Measurements from ENCODE around the gene POTEJ.
"Not testable (repeated sequence)": the region's sequence is repeated elsewhere in the genome, so short reads cannot be mapped to it uniquely, and the experiment has no call there.

POTEJ gene

DNA sequence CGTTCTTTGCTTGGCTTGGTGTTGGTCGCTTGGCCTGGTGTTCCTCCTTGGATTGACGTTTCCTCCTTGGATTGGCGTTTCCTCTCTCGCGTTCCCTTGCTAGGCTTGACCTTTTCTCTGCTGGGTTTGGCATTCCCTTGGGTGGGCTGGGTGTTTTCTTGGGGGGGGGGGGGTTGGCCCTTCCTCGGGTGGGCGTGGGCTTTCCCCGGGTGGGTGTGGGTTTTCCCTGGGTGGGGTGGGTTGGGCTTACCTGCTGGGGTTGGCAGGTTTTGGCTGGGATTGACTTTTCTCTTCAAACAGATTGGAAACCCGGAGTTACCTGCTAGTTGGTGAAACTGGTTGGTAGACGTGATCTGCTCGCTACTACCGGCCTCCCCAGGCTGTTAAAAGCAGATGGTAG is at the start of gene POTEJ:
Gene POTEJ, plus strand, starts transcription at position 301 of the 400 bp plus-strand sequence. Its CDS starts 93 bp downstream, at position 394.
- DNase-seq = not testable (repeated sequence)

GRCh38 chr2:130566165-130566564 is 45.1 kb upstream of the POTEJ start:
- DNase-seq = not testable (repeated sequence)

DNA sequence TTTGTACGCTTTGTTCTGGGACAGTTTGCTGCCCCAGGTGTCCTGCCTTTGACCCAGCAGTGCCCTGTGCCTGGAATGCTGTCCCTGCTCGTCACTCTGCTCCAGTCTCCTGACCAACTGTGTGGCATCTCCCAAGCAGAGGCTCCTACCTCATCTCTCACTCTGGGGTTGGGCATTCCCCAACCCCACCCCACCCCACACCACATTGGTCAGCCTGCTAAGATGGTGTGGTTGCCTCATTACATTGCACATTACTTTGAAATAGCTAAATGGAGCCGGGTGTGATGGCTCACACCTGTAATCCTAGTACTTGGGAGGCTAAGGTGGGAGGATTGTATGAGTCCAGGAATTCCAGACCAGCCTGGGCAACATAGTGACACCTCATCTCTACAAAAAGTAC is 39.3 kb upstream of the POTEJ start:
- DNase-seq = not testable (repeated sequence)

DNA sequence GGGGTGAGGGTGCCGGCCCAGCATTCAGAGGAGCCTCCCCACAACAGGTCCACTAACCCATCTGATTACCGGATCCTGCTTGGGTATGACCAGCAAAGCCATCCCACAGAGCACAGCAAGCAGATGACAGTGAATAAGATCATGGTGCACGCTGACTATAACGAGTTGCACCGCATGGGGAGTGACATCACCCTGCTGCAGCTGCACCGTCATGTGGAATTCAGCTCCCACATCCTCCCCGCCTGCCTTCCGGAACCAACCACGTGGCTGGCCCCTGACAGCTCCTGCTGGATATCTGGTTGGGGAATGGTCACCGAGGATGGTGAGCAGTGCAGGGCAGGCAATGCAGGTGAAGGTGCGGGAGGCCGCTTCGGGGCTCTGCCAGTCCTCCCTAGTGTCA is 37.0 kb upstream of the POTEJ start:
- not testable (repeated sequence) for DNase-seq

DNA sequence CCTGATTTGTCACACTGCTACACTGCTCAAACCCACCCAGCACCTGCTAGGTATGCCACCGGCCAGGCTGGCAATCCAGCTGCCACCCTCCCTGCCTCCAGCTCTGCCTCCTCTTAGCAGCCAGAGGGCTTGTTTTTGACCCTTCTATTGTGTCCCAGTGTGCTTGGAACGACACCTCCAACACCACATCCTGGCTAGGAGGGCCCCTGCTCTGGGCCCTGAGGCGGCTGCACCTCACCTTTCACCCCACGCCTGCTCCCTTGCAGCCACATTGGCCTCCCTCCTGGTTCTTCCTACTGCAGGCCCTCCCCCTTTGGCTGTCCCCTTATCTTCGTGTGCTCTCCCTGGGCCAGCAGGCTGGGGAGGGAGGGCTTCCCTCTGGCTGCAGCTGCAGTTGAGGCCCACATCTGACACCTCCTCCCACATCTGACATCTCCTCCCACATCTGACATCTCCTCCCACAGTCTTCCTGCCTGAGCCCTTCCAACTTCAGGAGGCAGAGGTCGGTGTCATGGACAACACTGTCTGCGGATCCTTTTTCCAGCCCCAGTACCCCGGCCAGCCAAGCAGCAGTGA is 34.9 kb upstream of the POTEJ start:
- DNase-seq = not testable (repeated sequence)

DNA sequence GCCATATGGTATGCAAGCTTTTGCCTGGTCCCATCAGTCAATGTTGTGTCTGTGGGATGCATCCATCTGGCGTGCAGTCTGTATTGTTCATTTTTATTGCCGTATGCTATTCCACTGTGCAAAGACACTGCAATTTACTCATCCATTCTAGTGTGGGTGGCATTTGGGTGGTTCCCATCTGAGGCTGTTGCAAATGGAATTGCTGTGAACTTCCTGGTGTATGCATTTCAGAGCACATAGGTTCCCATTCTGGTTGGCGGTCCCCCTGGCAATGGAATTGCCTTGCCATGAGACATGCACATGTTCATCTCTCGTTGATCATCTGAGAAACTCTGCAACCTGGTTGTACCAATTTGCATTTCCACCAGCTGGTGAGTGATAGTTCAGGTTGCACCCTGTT is 33.7 kb upstream of the POTEJ start:
- not testable (repeated sequence) for DNase-seq

GRCh38 chr2:130579121-130579520 is 32.1 kb upstream of the POTEJ start:
- DNase-seq = not testable (repeated sequence)

DNA sequence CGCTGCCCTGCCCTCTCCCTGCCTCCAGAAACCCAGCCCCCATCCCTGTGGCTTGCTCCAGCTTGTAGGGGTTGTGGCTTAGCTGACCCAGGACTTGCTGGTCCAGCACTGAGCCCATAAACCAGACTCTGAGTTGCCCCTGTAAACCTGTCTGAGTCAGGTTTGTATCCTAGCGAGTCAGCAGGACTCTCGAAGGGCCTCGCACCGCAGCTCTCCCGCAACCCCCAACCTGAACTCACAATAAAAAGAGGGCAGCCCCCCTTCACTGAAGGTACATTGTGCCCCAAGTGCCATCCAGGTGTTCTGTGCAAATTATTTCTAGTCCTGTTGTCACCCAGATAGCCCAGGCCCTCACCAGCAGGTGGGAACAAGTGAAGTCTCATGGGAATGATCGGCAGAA is 29.7 kb upstream of the POTEJ start:
- not testable (repeated sequence) for DNase-seq

- DNase-seq = not testable (repeated sequence)
Measured at GRCh38 chr2:130582970-130583369, 28.3 kb upstream of the POTEJ start.

DNA sequence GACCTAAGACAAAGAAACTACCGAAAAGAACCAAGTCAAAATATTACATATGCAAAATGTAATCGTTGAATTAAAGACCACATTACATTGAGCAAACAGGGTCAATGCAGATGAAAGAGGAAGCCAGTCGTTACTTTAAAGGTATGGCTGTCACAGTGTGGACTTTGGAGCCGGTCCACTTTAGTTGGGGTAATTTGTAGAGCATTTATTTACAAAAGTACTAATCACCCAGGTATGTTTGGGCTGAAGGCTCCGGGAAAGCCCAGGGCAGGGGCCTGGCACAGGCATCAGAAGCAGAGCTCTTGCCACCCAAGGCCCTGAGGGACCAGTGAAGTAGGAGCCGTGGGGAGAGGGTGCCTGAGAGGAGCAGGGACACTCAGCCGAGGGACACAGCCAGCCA is 27.7 kb upstream of the POTEJ start:
- DNase-seq = not testable (repeated sequence)

- not testable (repeated sequence) for DNase-seq
Measured at GRCh38 chr2:130584726-130585125, 26.5 kb upstream of the POTEJ start.

GRCh38 chr2:130588688-130589458 is 22.4 kb upstream of the POTEJ start:
- not testable (repeated sequence) for DNase-seq

DNA sequence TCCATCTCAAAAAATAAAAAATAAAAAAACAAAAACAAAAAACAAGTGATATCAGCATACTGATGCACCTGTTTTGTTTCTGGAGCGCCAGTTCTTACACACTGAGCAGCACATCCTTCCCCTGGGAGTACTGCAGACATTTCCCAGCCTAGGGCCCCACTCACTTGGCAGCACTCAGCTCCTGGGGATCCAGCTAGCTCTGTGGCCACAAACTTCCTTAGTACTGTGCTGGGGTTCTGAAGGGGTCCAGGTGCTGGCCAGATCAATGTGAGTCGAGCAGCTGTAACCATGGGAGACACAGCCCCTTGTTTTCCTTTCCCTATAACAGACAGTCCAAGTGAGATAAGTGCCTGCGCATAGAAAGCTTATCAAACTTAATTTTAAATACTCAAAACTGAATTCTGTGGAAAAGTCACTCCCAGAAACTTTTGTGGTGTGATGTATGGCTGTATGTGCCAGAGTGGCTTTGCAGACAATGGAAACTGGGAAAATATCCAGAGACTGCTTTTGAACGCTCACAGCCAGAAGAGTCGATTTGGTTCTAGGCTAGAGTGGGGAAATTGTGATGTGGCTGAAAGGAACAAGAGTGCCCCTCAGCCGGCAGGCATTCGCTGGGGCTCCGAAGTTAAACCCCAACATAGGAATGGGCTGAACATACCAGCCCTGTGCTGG is 20.9 kb upstream of the POTEJ start:
- DNase-seq = not testable (repeated sequence)

GRCh38 chr2:130590842-130591359 is 20.3 kb upstream of the POTEJ start:
- not testable (repeated sequence) for DNase-seq

GRCh38 chr2:130592791-130593414 is 18.3 kb upstream of the POTEJ start:
- not testable (repeated sequence) for DNase-seq

- DNase-seq = not testable (repeated sequence)
Measured at GRCh38 chr2:130594011-130594410, 17.2 kb upstream of the POTEJ start.

- DNase-seq = not testable (repeated sequence)
Measured at GRCh38 chr2:130596757-130597156, 14.5 kb upstream of the POTEJ start.

GRCh38 chr2:130597994-130598393 is 13.2 kb upstream of the POTEJ start:
- not testable (repeated sequence) for DNase-seq

GRCh38 chr2:130598463-130598862 is 12.8 kb upstream of the POTEJ start:
- DNase-seq = not testable (repeated sequence)

DNA sequence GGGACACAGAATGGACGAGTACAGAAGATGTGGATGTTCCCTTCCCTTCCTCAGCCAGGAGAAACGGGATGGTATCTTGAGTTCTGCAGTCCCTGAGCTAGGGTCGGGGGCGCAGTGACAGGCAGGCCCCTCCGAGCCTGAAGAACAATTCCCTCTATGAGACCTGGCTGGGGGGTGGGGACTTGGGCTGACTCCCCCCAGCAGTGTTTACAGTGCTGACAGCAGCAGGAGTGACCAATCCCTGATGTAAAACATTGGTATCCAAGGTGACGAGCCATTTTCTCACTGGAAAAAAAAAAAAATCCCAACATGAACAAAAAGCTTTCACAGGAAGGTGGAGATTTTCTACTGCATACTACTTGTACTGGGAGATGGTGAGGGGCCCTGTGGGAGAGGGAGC is 11.8 kb upstream of the POTEJ start, which contains the start of gene CFC1:
Gene CFC1, minus strand, starts transcription at position 183 of the 400 bp plus-strand sequence. CDS start 288 bp downstream, outside the sequence.
- not testable (repeated sequence) for DNase-seq

DNA sequence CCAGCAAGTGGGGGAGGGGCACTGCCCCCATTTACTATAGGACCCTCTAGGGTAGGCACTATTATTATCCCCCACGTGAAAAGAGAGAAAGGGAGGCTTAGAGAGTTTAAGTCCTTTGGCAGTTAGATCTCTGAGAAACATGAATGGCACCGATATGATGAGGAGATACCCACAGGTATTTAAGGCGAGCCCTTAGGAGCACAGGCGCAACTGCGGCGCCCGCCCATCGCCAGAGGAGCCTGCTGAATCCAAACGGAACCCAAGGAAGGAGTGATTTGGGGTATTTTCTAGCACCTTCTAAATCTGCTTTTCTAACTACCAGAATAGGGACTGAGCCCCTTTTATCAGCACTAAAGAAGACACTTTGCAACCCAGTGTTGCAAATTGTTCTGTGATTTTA is 11.3 kb upstream of the POTEJ start:
- DNase-seq = not testable (repeated sequence)

DNA sequence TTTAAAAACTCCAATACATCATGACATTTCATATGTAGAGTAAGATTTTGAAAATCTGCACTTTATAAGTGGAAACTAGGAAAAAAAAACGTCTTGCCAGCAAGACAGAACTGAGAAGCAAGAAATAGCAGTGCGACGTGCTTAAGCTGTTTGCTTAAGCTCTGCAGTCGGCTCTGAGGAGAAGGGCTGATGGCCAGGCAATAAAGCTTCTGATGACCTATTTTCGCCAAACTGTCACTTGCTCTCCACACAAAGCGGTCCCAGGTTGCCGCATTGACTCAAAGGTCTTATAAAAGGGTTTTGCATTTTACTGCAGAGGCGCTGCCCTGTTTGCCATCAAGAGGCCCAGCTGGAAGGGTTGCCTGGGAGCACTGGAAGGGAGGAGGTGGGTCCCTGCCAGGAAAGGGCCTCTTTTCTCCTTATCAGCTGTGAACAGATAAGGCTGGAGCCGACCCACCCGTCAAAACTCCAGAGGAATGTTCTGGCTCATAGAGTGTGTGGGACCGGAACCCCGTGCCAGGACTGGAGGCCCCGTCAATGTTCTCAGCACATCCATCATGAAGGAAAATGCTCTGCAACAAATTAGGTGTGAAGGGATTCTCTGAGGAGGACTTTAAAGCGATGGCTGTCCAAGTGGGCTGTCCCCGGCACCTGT is 9.5 kb upstream of the POTEJ start:
- not testable (repeated sequence) for DNase-seq
